Endothelial cell of umbilical vein (primary cell): ENCODE data around the gene RAI1. TPM values are rescaled to one million over a fixed set of nuclear protein-coding genes. Genes with fewer than 3 reads are reported as not detected.

ENCODE experiments used
- BruUV-seq: library from RNA; stranded (reverse); fragments of 400-500 nt; replicated peaks from 2 replicates; lab custom pipeline; 2021; lab: Mats Ljungman, UMichigan
- CTCF ChIA-PET: fragments of 300-600, 350-600 bp; sonication (Branson Sonifier 250); formaldehyde crosslinking; loops from one replicate; lab custom pipeline; 2021; ENCODE audit warnings: antibody characterized with exemption, inconsistent platforms; lab: Charles Lee
- POLR2A ChIA-PET: fragments of 300-600, 350-600 bp; sonication (Branson Sonifier 250); formaldehyde crosslinking; loops from one replicate; lab custom pipeline; 2021; ENCODE audit warnings: antibody characterized with exemption, inconsistent platforms; lab: Charles Lee
- DNase-seq: peaks from one replicate; pipeline ENCODE4 v3.0.0-alpha.2; 2011; ENCODE audit warnings: low read depth, low spot score
- FAIRE-seq: peaks from 2 replicates; lab custom pipeline; 2011; peaks lifted over from hg19 to GRCh38; lab: Jason Lieb, UNC
- H2AFZ ChIP-seq: 2 replicates; pipeline ENCODE4 v1.6.0; 2012; ENCODE audit warnings: low read depth, low read length, control low read depth, inconsistent platforms
- H3K27ac ChIP-seq: 2 replicates; pipeline ENCODE4 v1.5.1; 2011; ENCODE audit warnings: low read depth, mild to moderate bottlenecking, control low read depth, low read length, moderate library complexity; ENCODE audit not compliant: insufficient read depth
- H3K27me3 ChIP-seq, 2 experiments: 2 replicates each; pipeline versions ENCODE4 v1.6.0 to v1.6.1; 2011; ENCODE audit warnings: low read length in 2 of 2, mixed read lengths in 1 of 2; ENCODE audit not compliant: control insufficient read depth in 2 of 2, insufficient read depth in 2 of 2
- H3K36me3 ChIP-seq, 2 experiments: 2 replicates in 1 of 2; 3 replicates in 1 of 2; pipeline ENCODE4 v1.5.1; 2011; ENCODE audit warnings: low read length in 2 of 2, mild to moderate bottlenecking in 1 of 2, moderate library complexity in 1 of 2; ENCODE audit not compliant: control insufficient read depth in 2 of 2, insufficient read depth in 2 of 2; ENCODE audit errors: extremely low read depth in 1 of 2
- H3K4me1 ChIP-seq: 3 replicates; pipeline ENCODE4 v1.5.1; 2011; ENCODE audit warnings: mild to moderate bottlenecking, low read length; ENCODE audit not compliant: control insufficient read depth, insufficient read depth; ENCODE audit errors: extremely low read depth
- H3K4me2 ChIP-seq: 2 replicates; pipeline ENCODE4 v1.6.1; 2011; ENCODE audit warnings: low read length, control low read depth, mixed read lengths; ENCODE audit not compliant: insufficient read depth
- H3K4me3 ChIP-seq, 3 experiments: fragments of 200-600 bp in 1 of 3; sonication (generic), shearing (Covaris generic) in 1 of 3; replicated peaks in 1 of 3; 2 replicates each; pipeline ENCODE4 v1.5.1; 2011 to 2016; ENCODE audit warnings: control low read depth in 3 of 3, low read length in 3 of 3, mild to moderate bottlenecking in 2 of 3, inconsistent platforms in 1 of 3, low read depth in 1 of 3, moderate library complexity in 1 of 3; ENCODE audit not compliant: insufficient read depth in 1 of 3
- H3K79me2 ChIP-seq: 2 replicates; pipeline ENCODE4 v1.6.0; 2012; ENCODE audit warnings: low read length, inconsistent platforms; ENCODE audit not compliant: control insufficient read depth, insufficient read depth
- H3K9ac ChIP-seq: replicated peaks from 2 replicates; pipeline ENCODE3; 2011; ENCODE audit warnings: low read length, control low read depth; ENCODE audit not compliant: insufficient read depth; ENCODE audit errors: extremely low read depth
- H3K9me1 ChIP-seq: replicated peaks from 3 replicates; pipeline ENCODE4 v1.6.0; 2011; ENCODE audit warnings: mild to moderate bottlenecking, low read length; ENCODE audit not compliant: control insufficient read depth, insufficient read depth; ENCODE audit errors: extremely low read depth
- H3K9me3 ChIP-seq: replicated peaks from 2 replicates; pipeline ENCODE4 v1.5.1; 2012; ENCODE audit warnings: low read length, inconsistent platforms; ENCODE audit not compliant: control insufficient read depth, insufficient read depth
- H4K20me1 ChIP-seq: replicated peaks from 2 replicates; pipeline ENCODE3; 2011; ENCODE audit warnings: mild to moderate bottlenecking, low read length; ENCODE audit not compliant: control insufficient read depth, insufficient read depth; ENCODE audit errors: extremely low read depth
- EZH2 ChIP-seq: IDR thresholded peaks from 2 replicates; pipeline ENCODE4 v1.6.1; 2012; ENCODE audit warnings: borderline replicate concordance, low read depth, mild to moderate bottlenecking, moderate library complexity, low read length, inconsistent platforms; ENCODE audit not compliant: severe bottlenecking
- FOS ChIP-seq: IDR thresholded peaks from 2 replicates; pipeline ENCODE4 v1.6.1; 2011; ENCODE audit warnings: mild to moderate bottlenecking, low read length, moderate library complexity, borderline replicate concordance; ENCODE audit not compliant: insufficient read depth
- GATA2 ChIP-seq: IDR thresholded peaks from 2 replicates; pipeline ENCODE4 v1.7.0; 2011; ENCODE audit warnings: low read depth, mild to moderate bottlenecking, moderate library complexity, mixed read lengths, low read length; ENCODE audit not compliant: insufficient read length, insufficient read depth
- JUN ChIP-seq: IDR thresholded peaks from 2 replicates; pipeline ENCODE4 v1.6.1; 2011; ENCODE audit warnings: borderline replicate concordance, low read depth; ENCODE audit not compliant: insufficient read length, insufficient read depth
- MYC ChIP-seq: IDR thresholded peaks from one replicate; pipeline ENCODE4 v1.6.1; 2011; ENCODE audit warnings: mild to moderate bottlenecking, low read depth, low read length
- POLR2A ChIP-seq: IDR thresholded peaks from 2 replicates; pipeline ENCODE4 v1.6.1; 2012; ENCODE audit warnings: low read depth, mild to moderate bottlenecking, control low read depth, low read length
- POLR2AphosphoS5 ChIP-seq: IDR thresholded peaks from 2 replicates; pipeline ENCODE4 v1.6.1; 2012; ENCODE audit warnings: low read depth, mild to moderate bottlenecking, control low read depth, low read length, moderate library complexity; ENCODE audit not compliant: insufficient read depth
- dilution Hi-C: fragments of 300-500 bp; cut with MboI; formaldehyde crosslinking; loops from one replicate; pipeline ENCODE4 v1.15.0; 2019; ENCODE audit warnings: low sequenced_read_pairs; ENCODE audit not compliant: extremely low pct_ligation_motif_present
- intact Hi-C: fragments of 100-400 bp; cut with micrococcal nuclease; formaldehyde crosslinking; loops from one replicate; pipeline ENCODE4 v1.10.0; 2022
- polyA plus RNA-seq, 4 experiments: library from polyadenylated mRNA; depleted of rRNA in 3 of 4; stranded (reverse) in 3 of 4; unstranded in 1 of 4; fragments of >200 nt; gene quantifications; 2 replicates each; pipeline versions ENCODE4 v1.2.1 to v1.2.3, GENCODE V29; 2011 to 2012; ENCODE audit warnings: missing spikeins in 1 of 4
- total RNA-seq: library from RNA; stranded (reverse); gene quantifications from 2 replicates; pipeline ENCODE4 v1.2.3, GENCODE V29; 2021
- TF ChIP-seq, protein P1 (sequence below): IDR thresholded peaks from 2 replicates; pipeline ENCODE4 v1.6.1; 2011; ENCODE audit not compliant: insufficient read depth, insufficient read length
- TF ChIP-seq, protein P2 (sequence below), 2 donors: IDR thresholded peaks; 1 replicate in 1 of 2; 2 replicates in 1 of 2; pipeline ENCODE4 v1.5.1; 2011; ENCODE audit warnings: low read length in 2 of 2, mild to moderate bottlenecking in 2 of 2, moderate library complexity in 2 of 2, control low read depth in 1 of 2, inconsistent platforms in 1 of 2, low read depth in 1 of 2; ENCODE audit not compliant: insufficient read depth in 1 of 2; ENCODE audit errors: extremely low read depth in 1 of 2

The RAI1 gene
- total and polyA plus RNA-seq, 2 donors (not counting 3 experiments of a cell fraction or from before 2014, with no cell fraction given): 7.8 to 43.3 TPM

DNA sequence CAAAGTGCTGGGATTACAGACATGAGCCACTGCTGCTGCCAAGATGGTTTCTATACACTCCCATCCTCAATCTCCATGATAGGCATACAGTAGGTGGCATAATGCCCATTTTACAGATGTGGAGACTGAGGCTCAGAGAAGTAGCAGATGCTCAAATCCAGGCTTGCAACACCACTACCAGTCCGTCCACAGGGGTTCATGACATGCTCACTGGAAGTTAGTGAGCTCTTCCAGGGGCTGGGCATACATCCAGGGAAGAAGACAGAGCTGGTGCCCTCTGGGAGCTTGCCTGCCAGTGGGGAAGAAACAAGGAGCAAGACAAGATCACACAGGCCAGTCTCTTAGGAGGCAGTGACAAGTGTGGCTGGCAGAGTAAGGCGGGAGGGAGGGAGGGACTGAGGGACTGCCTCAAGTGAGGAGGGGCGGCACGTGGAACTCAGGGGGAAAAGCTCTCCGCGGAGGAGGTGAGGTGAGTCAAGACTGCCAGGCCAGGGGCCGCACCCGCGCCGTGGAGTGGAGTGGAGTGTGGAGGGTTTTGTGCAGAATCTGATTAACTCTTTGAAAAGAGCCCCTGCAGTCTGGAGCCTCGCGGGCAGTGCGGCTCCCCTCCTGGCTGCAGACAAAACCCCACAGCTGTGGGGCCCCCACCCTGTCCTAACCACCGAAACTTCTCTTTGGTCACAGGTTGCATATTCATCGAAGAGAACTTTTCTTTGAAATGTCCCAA is 127.6 kb downstream of the RAI1 start:
- POLR2A ChIA-PET: interaction anchor here (0.7 kb wide), 1 partner anchor 32 kb away, joined by 4 read pairs; no protein-coding TSS in a partner anchor
- FAIRE-seq: no peak

More for the DNA sequence above, 127.6 kb downstream of the RAI1 start:
- BruUV-seq: no TSS peak
- no peaks in the 10 kb centered on the region for H3K27me3 ChIP-seq
- H3K9me1 ChIP-seq: no peaks in the 10 kb centered on the region
- peaks cover 6 to 17% of the 10 kb centered on the region in 2 experiments for H3K36me3 ChIP-seq
- TF ChIP-seq JUN (no peak), POLR2A (no peak), FOS (no peak), EZH2 (no peak), GATA2 (no peak), POLR2AphosphoS5 (no peak), MYC (no peak)
- TF ChIP-seq, protein P1, sequence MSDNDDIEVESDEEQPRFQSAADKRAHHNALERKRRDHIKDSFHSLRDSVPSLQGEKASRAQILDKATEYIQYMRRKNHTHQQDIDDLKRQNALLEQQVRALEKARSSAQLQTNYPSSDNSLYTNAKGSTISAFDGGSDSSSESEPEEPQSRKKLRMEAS: no peak
- TF ChIP-seq, protein P2, sequence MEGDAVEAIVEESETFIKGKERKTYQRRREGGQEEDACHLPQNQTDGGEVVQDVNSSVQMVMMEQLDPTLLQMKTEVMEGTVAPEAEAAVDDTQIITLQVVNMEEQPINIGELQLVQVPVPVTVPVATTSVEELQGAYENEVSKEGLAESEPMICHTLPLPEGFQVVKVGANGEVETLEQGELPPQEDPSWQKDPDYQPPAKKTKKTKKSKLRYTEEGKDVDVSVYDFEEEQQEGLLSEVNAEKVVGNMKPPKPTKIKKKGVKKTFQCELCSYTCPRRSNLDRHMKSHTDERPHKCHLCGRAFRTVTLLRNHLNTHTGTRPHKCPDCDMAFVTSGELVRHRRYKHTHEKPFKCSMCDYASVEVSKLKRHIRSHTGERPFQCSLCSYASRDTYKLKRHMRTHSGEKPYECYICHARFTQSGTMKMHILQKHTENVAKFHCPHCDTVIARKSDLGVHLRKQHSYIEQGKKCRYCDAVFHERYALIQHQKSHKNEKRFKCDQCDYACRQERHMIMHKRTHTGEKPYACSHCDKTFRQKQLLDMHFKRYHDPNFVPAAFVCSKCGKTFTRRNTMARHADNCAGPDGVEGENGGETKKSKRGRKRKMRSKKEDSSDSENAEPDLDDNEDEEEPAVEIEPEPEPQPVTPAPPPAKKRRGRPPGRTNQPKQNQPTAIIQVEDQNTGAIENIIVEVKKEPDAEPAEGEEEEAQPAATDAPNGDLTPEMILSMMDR (IDR thresholded peaks at IDR 0.05; ENCODE audit: extremely low read depth in 1 of 2, insufficient read depth in 1 of 2, low read depth in 1 of 2, low read length in 2 of 2): no peak
- no peak for DNase-seq
- peaks cover 3% of the 10 kb centered on the region for H3K4me1 ChIP-seq
- intact Hi-C loops: no loop called here
- H3K4me2 ChIP-seq: no peak overlapping the region
- no peaks in the 10 kb centered on the region for H3K79me2 ChIP-seq
- no peak overlapping the region for H3K9ac ChIP-seq
- H3K4me3 ChIP-seq: no peak overlapping the region
- no peak overlapping the region for H2AFZ ChIP-seq
- CTCF ChIA-PET: interaction anchor here (1.0 to 8.9 kb wide), 2 partner anchors 49 to 53 kb away, joined by 3 to 68 read pairs; no protein-coding TSS in a partner anchor
- no peaks in the 10 kb centered on the region for H4K20me1 ChIP-seq
- H3K27ac ChIP-seq: no peak overlapping the region
- no peaks in the 10 kb centered on the region for H3K9me3 ChIP-seq
- dilution Hi-C loops: no loop called here
